Measurements from ENCODE around the gene CD7. TPM values are rescaled to one million over a fixed set of nuclear protein-coding genes. Genes with fewer than 3 reads are reported as not detected.

Gene CD7
- total RNA-seq, 2 donors from 2014 or later: 0.55 to 0.80 TPM

DNA sequence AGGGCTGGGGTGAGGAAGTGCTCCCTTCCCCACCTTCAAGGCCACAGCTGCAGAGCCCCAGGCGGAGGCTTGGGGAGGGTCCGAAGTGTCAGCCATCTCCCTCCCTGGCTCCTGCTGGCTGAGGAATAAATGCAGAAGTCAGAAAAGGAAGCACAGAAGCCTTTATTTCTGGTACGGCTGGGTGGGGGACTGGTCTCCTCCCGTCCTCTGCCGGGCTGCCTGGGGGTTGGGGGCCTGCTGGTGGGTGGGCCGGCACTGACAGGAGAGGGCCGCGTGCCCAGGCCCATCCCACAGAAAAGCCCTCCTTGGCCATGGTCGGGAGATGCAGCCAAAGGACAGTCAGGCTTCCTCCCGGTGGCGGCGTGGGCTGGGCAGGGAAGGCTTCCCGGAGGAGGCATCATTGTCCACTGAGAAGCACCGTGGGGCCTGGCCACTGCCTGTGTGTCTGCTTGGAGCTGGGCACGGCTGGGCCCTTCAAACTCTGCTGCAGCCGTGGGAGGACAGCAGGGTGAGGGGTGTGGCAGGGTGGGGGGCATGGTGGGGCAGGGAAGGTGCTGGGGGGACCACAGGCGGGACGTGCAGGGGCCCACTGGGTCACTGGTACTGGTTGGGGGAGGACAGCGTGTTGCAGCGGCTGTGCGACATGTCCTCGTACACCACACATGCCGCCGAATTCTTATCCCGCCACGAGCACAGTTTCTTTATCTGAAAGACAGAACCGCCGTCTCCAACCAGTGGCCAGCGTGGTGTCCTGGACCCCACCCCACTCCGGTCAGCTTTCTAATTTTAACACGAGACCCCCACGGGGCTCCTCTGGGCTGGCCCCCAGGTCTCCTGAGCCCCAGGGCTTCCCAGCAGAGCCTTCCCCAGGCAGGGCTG is 2.4 kb downstream of the CD7 start:
- WGBS, 2 experiments (ENCODE audit: insufficient coverage in 1 of 2, insufficient read length in 1 of 2): 88 to 93% methylated on average over 8 to 32 of the region's 32 CpGs

DNA sequence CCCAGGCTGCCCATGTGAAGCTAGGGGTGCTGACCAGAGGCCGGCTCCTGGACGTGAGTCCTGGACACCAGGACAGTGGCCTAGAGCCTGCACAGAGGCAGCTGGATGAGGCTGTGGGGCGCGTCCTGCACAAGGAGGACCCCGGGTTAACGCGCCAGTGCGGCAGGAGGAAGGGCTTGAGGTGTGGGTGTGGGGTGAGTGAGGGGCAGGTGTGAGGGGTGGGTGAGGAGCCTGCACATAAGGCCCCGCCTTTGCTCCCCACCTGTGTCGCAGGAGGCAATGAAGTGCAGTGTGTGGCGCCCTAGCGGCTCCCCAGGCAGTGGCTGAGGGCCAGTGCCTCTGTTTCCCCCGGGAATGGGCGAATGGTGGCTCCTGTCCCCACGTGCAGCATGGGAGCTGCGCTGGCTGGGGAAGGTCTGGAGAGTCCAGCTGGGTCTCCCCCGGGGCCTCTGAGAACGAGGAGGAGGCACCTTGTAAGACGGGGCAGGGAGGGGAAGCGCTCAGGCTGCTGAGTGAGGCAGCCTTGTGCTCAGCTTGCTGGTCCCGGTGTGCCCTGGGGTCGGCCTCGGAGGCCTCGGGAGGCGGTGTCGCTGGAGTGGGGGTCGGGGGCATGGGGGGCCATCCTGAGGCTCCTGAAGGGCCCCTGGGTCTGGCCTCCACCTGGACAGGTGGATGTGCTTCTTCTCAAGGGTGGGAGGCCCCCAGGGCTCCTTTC is 3.2 kb downstream of the CD7 start:
- H3K4me3 Mint-ChIP-seq: no peak overlapping the region
- H3K27ac Mint-ChIP-seq: no peak overlapping the region
- no peaks in the 10 kb centered on the region for H3K36me3 Mint-ChIP-seq (ENCODE audit: low read depth)
- Histone ChIP-seq H3K4me3 (ENCODE audit: low read length) (no peak overlapping the region), H3K4me1 (ENCODE audit: control insufficient read depth, insufficient read depth, low read length) (no peaks in the 10 kb centered on the region), H3K36me3 (ENCODE audit: control insufficient read depth, insufficient read depth, low read length) (no peaks in the 10 kb centered on the region), H3K27me3 (ENCODE audit: control insufficient read depth, insufficient read depth, low read length, poor library complexity, severe bottlenecking) (no peaks in the 10 kb centered on the region), H3K9ac (ENCODE audit: extremely low read depth, low read length, poor library complexity, severe bottlenecking) (no peak overlapping the region), H3K9me3 (ENCODE audit: control insufficient read depth, low read length) (no peaks in the 10 kb centered on the region), H3K27ac (ENCODE audit: low read depth, low read length) (no peak overlapping the region)
- TF ChIP-seq CTCF (conservative IDR thresholded peaks at IDR 0.05): no peak
- WGBS, 2 experiments (ENCODE audit: insufficient coverage in 1 of 2, insufficient read length in 1 of 2): 89 to 93% methylated on average over 24 to 27 of the region's 27 CpGs
- peaks cover 3% of the 10 kb centered on the region for H3K27me3 Mint-ChIP-seq (ENCODE audit: insufficient read depth)
- DNase-seq: no peak
- H3K4me1 Mint-ChIP-seq: no peaks in the 10 kb centered on the region
- no peaks in the 10 kb centered on the region for H3K9me3 Mint-ChIP-seq

More for the DNA sequence above, 2.4 kb downstream of the CD7 start:
- no peak for DNase-seq
- peaks cover 2% of the 10 kb centered on the region for H3K27me3 Mint-ChIP-seq (ENCODE audit: insufficient read depth)
- no peak overlapping the region for H3K9ac ChIP-seq (ENCODE audit: extremely low read depth, low read length, poor library complexity, severe bottlenecking)
- no peak for TF ChIP-seq CTCF (conservative IDR thresholded peaks at IDR 0.05)
- no peak overlapping the region for H3K4me3 Mint-ChIP-seq
- H3K4me1 Mint-ChIP-seq: no peaks in the 10 kb centered on the region
- no peaks in the 10 kb centered on the region for H3K36me3 ChIP-seq (ENCODE audit: control insufficient read depth, insufficient read depth, low read length)
- H3K9me3 Mint-ChIP-seq: no peaks in the 10 kb centered on the region
- no peak overlapping the region for H3K4me3 ChIP-seq (ENCODE audit: low read length)
- no peaks in the 10 kb centered on the region for H3K4me1 ChIP-seq (ENCODE audit: control insufficient read depth, insufficient read depth, low read length)
- no peaks in the 10 kb centered on the region for H3K36me3 Mint-ChIP-seq (ENCODE audit: low read depth)
- no peak overlapping the region for H3K27ac ChIP-seq (ENCODE audit: low read depth, low read length)
- no peaks in the 10 kb centered on the region for H3K9me3 ChIP-seq (ENCODE audit: control insufficient read depth, low read length)
- no peaks in the 10 kb centered on the region for H3K27me3 ChIP-seq (ENCODE audit: control insufficient read depth, insufficient read depth, low read length, poor library complexity, severe bottlenecking)
- no peak overlapping the region for H3K27ac Mint-ChIP-seq

- Mint-ChIP-seq H3K9me3 (no peaks in the 10 kb centered on the region), H3K4me3 (no peak overlapping the region), H3K36me3 (ENCODE audit: low read depth) (no peaks in the 10 kb centered on the region), H3K4me1 (no peaks in the 10 kb centered on the region), H3K27ac (no peak overlapping the region), H3K27me3 (ENCODE audit: insufficient read depth) (peaks cover 9% of the 10 kb centered on the region)
- 92 to 95% methylated on average over 18 to 27 of the region's 28 CpGs for WGBS, 2 experiments (ENCODE audit: insufficient coverage in 1 of 2, insufficient read length in 1 of 2)
- Histone ChIP-seq H3K27ac (ENCODE audit: low read depth, low read length) (no peak overlapping the region), H3K9me3 (ENCODE audit: control insufficient read depth, low read length) (no peaks in the 10 kb centered on the region), H3K36me3 (ENCODE audit: control insufficient read depth, insufficient read depth, low read length) (no peaks in the 10 kb centered on the region), H3K4me1 (ENCODE audit: control insufficient read depth, insufficient read depth, low read length) (no peaks in the 10 kb centered on the region), H3K9ac (ENCODE audit: extremely low read depth, low read length, poor library complexity, severe bottlenecking) (no peak overlapping the region), H3K4me3 (ENCODE audit: low read length) (no peak overlapping the region), H3K27me3 (ENCODE audit: control insufficient read depth, insufficient read depth, low read length, poor library complexity, severe bottlenecking) (no peaks in the 10 kb centered on the region)
- TF ChIP-seq CTCF (conservative IDR thresholded peaks at IDR 0.05): no peak
- DNase-seq: no peak
These were observed 4.0 kb downstream of the CD7 start for GRCh38 chr17:82313195-82314011.
